Keratinocyte (primary cell): ENCODE measurements around the gene PGBD4.

ENCODE experiments used
- CTCF ChIP-seq, 3 experiments: IDR thresholded peaks in 1 of 3; conservative IDR thresholded peaks in 1 of 3; optimal IDR thresholded peaks in 1 of 3; 2 replicates in 2 of 3; 3 replicates in 1 of 3; pipeline versions ENCODE3 to v1.5.1; 2011; ENCODE audit warnings: low read length in 3 of 3, mild to moderate bottlenecking in 3 of 3, moderate library complexity in 2 of 3, control low read depth in 1 of 3, inconsistent platforms in 1 of 3; ENCODE audit not compliant: insufficient read depth in 2 of 3; ENCODE audit errors: extremely low read depth in 1 of 3
- EZH2 ChIP-seq: IDR thresholded peaks from one replicate; pipeline ENCODE4 v1.6.1; 2012; ENCODE audit warnings: inconsistent platforms, mild to moderate bottlenecking, low read length, moderate library complexity

GRCh38 chr15:34099914-34100313 lies 2.0 kb upstream of the PGBD4 start:
- no peak for TF ChIP-seq CTCF (optimal IDR thresholded peaks at IDR 0.05 in 1 of 3, IDR thresholded peaks at IDR 0.05 in 1 of 3, conservative IDR thresholded peaks at IDR 0.05 in 1 of 3; ENCODE audit: extremely low read depth in 1 of 3, insufficient read depth in 2 of 3, low read length in 3 of 3)
- no peak for TF ChIP-seq EZH2
